ENCODE data around the gene UNC13D. TPM values are rescaled to one million over a fixed set of nuclear protein-coding genes. Genes with fewer than 3 reads are reported as not detected.

UNC13D gene
- total RNA-seq, 2 donors from 2014 or later = 20.5 to 31.0 TPM

DNA sequence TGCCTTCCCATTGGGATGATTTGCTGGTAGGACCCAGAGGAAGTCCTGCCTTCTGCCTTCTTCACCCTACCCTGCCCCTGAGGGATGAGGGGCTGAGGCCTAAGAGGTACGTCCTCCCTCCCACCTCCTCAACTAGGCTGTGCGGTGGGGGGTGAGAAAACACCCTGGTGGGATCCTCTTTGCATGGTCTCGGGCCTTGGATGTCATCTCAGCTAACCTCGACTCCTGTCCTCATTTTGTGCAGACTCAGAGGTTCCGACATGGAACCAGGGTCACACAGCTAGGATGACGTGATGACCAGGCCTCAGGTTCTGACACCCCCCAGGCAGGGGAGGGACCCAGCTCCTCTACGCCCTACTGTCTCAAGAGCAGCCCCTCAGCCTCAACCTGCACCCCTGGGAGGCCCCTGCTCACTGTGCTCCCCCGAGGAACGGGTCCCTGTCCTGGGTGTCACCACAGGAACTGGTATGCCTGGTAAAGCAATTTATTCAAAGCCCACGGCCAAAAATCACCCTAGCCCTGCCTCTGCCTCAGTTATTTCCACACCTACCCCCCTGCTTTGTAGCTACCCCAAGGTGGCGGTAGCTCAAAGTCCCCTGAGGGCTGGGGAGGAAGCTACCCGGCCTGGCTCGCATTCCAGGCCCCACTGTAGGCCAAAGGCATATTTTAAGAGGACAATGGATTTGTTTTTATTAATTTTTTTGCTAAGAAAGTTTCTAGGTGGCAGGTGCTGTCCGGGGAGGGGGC is 17.5 kb downstream of the UNC13D start:
- ATAC-seq (no peak), DNase-seq (no peak)
- intact Hi-C loops (cut with DNase I, micrococcal nuclease) = no loop called here

DNA sequence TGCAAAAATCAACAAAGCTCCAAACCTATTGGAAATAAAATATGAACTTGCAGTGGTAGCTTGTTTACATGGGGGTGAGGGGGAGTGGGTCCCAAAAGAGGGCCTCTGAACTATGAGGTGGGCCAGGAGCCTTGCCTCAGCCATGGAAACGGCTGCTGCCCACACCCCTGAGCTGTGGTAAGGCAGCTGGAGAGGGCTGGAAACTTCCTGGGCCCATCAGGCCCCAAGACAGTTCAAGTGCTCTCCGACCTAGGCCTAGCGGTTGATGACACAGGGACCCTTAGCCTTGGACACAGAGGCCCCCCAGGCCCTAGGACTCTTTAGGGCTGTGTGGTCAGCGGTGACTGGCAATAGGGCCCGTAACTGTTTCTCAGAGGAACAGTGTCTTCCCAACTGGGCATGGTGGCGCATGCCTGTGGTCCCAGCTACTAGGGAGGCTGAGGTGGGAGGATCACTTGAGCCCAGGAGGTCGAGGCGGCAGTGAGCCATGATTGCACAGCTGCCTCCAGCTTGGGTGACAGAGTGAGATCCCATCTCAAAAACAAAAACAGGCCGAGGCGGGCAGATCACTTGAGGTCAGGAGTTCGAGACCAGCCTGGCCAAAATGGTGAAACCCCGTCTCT is 18.3 kb downstream of the UNC13D start:
- ATAC-seq (no peak), DNase-seq (no peak)
- intact Hi-C loops (cut with DNase I, micrococcal nuclease) = no loop called here

DNA sequence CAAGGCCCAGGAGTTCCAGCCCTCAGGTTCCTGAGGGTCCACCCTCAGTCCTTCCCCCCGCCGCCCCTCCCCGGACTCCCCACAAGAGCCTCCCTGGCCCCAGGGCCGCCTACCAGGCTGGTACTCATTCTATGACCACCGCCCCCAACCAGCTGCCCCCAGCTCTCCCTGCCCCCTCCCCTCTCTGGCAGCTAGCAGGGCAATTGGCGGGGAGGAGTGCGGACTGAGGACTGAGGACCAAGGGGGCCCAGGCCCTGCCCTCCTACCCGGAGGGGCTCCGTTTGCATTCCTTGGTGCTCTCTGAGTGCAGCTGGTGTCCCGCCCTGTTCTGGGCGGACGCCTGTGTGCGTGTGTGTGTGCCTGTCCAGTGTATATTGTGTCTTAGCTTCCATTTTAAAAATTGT is 19.1 kb downstream of the UNC13D start:
- intact Hi-C loops (cut with DNase I, micrococcal nuclease) = no loop called here
- ATAC-seq (no peak), DNase-seq (no peak)

DNA sequence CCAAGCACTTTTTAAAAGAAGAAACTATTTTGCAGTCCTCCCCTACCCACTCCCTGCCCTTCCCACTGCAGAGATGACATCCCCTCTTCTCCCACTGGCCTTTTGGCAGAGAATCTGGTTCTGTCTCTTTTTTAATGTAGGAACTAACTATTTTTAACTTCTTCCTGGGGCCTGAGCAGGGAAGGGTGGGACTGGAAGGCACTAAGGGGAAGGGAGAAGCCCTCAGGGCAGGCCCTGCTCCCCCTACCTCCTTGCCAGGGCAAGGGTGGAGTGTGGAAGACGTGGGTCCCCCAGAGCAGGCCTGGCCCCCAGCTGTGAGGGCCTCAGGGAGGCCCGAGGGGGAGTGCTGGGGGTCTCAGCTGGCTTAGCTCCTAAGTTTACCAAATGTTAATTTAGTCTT is 19.5 kb downstream of the UNC13D start:
- intact Hi-C loops (cut with DNase I, micrococcal nuclease) = no loop called here

DNA sequence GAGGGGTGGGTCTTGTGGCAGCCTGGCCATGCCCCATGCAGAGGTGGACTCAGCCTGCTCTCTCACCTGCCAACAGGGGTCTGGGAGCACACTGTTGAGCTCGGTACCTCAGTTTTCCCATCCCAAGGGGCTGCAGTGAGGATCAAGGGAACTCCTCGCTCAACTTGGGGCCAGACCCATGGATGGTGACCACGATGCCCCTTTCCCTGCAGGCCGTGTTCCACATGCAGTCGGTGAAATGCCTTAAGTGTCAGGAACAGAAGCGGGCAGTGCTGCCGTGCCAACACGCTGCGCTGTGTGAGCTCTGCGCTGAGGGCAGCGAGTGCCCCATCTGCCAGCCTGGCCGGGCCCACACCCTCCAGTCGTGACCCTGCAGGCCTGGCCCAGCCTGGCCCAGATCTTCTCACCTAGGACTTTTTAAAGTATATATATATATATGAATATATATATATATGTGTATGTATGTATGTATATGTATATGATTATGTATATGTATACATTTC is 20.1 kb downstream of the UNC13D start:
- DNase-seq (no peak), ATAC-seq (no peak)
- intact Hi-C loops (cut with DNase I, micrococcal nuclease) = no loop called here

More for the DNA sequence above, 19.5 kb downstream of the UNC13D start:
- ATAC-seq (no peak), DNase-seq (no peak)

DNA sequence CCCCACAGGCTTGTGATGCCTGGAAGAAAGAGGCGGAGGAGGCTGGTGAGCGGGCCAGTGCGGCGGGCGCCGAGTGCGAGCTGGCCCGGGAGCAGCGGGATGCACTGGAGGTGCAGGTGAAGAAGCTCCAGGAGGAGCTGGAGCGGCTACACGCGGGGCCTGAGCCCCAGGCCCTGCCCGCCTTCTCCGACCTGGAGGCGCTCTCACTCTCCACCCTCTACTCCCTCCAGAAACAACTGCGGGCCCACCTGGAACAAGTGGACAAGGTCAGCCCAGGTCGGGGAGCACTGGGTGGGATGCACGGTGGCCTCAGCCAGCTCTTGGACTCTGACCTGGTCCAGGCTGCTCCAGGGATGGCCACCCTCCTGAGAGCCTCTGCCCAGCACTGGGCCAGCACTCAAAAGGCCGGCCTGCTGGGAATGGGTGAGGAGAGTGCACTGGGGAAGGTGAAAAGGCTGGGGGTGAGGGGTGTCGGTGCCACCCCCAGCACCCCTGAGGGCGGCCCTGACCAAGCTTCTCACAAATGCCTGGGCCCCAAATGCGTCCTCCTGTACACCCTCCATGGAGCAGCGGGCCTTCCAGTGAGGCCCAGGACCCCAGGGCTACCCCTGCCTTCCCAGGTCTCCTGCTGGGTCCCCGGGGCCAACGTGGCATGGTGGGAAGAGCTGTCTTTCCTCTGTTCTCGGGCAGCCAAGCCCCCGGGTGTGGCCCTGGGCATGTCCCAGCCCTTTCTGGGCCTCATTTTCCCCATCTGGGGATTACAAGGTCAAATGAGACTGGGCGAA is 20.8 kb downstream of the UNC13D start:
- intact Hi-C loops (cut with DNase I, micrococcal nuclease) = no loop called here

DNA sequence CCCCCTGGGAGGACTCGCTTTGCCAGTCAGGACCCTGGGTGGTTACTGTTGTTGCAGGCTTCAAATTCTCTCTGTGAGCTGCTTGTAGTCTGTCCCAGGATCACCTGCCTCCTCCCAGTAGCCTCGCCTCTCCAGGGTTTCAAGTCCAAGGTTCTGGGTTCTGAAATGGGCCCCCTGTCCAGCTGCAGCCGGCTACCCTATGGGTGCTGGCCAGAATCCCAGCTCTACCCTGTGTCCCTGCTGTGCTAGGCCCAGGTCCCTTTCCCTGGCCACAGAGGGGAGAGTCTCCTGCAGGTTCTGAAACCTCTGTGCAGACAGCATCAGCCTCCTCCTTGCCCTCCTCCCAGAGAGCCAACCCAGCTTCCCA is 21.4 kb downstream of the UNC13D start:
- peak; percentile 10 for ATAC-seq

More for the DNA sequence above, 20.8 kb downstream of the UNC13D start:
- DNase-seq (no peak), ATAC-seq (no peak)

DNA sequence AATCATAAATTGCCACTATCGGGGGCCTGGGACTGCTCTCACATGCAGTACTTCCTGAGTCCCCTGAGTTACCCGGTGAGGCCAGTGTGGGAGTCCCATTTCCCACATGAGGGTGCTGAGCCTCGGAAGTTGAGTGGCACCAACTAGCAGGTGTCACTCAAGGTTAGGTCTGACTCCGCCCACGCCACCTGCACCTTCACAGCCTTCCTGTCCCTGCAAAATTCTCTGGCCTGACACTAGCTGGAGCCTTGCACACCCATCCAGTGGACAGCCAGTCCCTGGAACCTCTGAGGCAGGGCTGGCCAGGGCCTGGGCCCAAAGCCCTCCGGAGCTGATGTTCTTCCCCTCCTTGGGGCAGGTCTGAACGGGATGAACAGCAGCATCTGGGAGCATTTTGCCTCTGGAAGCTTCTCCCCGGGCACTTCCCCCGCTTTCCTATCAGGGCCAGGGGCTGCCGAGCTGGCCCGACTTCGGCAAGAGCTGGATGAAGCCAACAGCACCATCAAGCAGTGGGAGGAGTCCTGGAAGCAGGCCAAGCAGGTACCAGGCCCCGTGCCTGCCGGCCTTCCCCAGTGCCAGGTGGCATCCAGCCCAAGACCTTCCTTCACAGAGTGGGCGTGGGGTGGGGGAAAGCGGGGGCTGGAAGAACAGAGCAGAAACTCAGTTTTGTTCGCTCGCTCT is 21.9 kb downstream of the UNC13D start:
- DNase-seq = peak; percentile 49 to 73
- ATAC-seq = peak; percentile 55
- intact Hi-C loops (cut with DNase I, micrococcal nuclease) = no loop called here

More for the DNA sequence above, 21.4 kb downstream of the UNC13D start:
- no peak for DNase-seq
- intact Hi-C loops (cut with DNase I, micrococcal nuclease) = no loop called here

DNA sequence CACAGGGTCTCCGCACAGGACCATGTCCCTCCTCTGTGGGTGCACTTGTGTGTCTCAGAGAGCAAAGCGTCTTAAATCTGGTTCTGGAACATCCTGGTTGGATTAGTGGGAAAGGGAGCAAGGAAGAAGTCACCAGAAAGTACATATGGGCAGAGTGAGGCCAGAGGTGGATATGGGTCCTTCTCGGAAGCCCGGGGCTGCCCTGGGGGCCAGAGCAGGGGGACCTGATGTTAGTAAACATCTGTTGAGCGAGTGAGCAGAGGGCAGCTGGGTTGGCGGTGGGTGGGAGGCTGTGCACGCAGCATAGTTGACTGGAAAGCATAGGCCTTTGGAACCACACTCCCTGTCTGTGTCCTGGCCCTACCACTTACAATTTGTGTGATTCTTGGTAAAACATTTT is 22.7 kb downstream of the UNC13D start:
- ATAC-seq (no peak), DNase-seq (no peak)
- intact Hi-C loops (cut with DNase I, micrococcal nuclease) = no loop called here

DNA sequence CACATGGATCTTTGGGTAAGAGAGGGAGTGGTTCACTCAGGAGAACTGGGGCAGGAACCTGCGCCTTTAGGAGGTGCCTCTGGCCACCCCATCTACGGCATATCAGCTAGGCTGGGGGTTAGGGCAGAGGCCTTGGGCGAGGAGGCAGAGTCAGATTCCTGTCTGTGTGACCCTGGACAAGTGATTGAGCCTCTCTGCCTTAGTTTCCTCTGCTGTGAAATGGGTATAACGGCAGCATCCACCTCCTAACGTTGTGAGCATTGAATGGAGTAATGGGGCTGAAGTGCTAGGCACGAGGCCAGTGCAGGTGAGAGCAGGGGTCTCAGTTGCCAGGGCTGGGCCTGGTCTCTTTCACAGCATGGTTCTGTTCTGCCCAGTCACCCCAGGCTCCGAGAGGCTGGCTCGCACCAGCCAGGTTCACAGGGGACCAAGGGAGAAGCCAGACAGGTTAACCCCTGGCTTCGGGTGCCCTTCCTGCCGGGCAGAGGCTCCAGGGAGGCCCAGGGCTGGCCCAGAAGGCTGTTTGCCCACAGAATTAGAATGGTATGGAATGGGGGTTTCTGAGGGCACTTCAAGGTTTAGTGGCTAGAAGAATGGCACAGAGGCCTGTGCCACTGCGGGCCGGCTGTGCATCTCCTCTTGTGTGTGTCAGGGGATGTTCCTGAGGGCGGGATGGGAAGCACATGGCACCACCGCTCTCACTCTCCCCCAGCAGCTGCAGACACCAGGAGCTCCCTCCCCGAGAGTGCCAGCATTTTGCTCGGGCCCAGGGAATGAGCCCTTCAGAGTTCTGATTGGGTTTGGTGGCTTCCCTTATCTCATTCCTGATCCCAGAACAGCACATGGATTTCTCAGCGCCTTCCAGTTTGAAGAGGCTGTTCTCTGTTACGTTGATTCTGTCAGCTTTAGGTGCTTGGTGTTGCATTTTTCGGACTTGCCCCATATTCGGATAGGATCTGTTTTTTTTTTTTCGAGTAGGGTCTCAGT is 23.8 kb downstream of the UNC13D start:
- intact Hi-C loops (cut with DNase I, micrococcal nuclease) = no loop called here
- ATAC-seq (no peak), DNase-seq (no peak)

DNA sequence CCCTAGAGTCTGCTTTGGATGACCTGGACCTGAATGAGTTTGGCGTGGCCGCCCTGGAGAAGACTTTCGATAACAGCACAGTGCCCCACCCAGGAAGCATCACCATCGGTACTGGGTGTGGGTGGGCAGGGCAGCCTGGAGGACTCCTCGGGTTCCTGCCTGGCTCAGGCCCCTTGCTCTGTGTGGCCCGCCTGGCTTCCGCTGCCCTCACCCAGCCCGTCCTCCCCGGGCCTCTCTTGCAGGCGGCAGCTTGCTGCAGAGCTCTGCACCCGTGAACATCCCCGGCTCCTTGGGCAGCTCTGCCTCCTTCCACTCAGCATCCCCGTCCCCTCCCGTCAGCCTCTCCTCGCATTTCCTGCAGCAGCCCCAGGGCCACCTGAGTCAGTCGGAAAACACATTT is 24.5 kb downstream of the UNC13D start:
- intact Hi-C loops (cut with DNase I, micrococcal nuclease) = no loop called here
- no peak for DNase-seq
- peak; percentile 18 for ATAC-seq

DNA sequence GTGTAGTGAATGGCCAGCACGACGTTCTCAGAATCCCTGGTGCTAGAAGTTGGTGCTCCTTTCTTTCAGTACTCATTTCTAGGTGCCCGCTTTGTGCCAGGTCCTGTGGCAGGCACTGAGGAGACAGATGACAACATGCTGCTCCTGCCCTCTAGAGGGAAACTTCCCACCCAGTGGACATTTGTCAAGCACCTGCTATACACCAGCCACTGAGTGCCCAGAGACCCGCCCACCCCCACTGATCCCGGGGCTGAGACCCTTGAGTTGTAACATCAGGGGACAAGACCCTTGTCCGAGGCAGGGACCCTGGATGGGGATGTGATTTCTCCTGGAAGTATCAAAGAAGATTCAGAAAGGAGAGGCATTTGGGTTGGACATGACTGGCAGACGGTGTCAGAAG is 25.1 kb downstream of the UNC13D start:
- intact Hi-C loops (cut with DNase I, micrococcal nuclease) = no loop called here
- DNase-seq = no peak
- ATAC-seq = no peak

DNA sequence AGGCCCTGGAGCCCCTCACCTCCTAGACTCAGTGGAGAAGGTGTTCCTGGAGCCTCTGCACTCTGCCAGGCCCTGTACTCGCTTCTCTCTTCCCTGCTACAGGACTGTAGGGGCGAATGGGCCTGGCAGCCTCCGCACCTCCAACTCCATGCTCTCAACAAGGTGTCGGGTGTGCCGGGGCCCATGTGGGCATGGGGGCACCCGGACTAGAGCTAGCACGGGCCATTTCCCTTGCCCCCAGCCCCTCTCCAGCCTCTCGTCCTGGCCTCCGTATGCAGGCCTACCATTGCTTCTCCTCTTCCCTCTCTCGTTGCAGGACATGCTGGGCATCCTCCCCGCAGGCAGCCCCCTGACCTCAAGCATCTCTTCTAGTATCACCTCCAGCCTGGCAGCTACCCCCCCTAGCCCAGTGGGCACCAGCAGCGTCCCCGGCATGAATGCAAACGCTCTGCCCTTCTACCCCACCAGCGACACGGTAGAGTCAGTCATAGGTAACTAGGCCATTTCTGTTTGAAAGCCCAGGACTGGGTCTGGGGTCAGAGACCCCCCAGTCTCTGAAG is 25.8 kb downstream of the UNC13D start:
- no peak for ATAC-seq
- no peak for DNase-seq
- intact Hi-C loops (cut with DNase I, micrococcal nuclease) = no loop called here

DNA sequence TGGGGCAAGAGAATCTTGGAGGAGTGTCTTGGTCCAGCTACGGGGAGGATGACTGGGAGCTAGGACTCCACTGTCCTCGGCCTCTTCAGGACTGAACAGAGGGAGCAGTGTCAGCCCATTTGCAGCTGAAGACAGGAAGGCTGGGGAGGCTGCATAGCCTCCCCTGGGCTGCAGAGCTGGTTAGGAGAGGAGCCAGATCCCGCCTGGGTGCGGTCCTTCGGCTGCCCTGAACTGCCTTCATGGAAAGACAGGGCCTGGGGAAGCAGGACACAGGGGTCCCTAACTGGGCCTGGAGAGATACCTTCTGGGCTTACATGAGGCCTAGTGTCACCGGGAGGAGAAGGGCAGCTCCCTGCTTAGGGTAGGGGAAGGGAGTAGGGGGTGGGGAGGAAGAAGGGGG is 26.6 kb downstream of the UNC13D start:
- intact Hi-C loops (cut with DNase I, micrococcal nuclease) = no loop called here
- no peak for ATAC-seq
- no peak for DNase-seq

DNA sequence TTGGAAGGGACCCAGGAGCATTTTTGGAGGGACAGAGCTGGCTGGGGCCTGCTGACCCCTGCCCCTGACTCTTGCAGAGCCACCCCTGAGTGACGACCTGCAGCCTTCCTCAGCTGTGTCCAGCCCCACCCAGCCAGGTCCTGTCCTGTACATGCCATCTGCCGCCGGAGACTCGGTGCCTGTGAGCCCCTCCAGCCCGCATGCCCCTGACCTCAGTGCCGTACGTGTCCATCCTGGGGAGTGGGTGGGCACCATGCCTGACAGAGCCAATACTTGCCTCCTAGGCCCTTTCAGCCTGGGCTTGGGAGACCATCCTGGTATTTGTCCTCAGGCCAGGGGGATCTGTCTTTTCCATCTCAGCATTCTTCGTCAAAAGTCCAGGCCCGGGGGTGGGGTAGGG is 27.5 kb downstream of the UNC13D start:
- DNase-seq (no peak), ATAC-seq (no peak)
- intact Hi-C loops (cut with DNase I, micrococcal nuclease) = no loop called here

DNA sequence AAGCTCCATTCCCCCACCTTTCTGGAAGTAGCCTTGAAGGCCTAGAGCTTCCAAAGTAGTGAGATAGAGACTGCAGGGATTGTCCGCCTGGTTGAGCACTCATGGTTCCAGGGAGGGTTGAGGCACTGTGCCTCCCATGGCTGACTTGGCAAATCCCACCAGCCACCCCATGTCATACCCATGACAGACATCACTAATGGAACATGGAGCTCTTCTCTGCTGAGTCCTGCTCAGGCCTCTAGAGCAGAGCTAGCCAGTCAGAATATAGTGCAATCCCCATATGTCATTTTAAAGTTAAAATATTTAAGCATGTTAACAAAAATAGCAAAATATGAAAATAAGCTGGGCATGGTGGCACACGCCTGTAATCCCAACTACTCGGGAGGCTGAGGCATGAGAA is 28.8 kb downstream of the UNC13D start:
- no peak for DNase-seq

DNA sequence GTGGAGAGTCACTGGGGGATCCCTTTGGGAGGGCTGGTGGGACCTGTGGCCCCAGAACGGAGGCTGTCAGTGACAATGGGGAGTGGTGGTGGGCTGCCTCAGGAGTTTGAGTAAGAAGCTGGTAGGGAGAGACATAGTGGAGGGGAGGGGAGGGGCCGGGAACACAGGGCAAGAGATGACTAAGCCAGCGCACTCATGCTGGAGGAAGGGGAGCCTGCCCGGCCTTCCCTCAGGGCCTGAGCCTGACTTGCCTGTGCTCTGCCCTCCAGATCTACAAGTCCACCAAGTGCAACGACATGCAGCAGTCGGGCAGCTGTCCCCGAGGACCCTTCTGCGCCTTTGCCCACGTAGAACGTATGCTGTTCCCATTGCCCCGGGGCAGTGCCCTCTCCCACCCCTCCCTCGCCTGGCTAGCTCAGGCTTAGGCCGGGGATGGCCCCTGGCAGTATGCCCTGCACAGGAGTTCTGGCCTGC is 29.3 kb downstream of the UNC13D start:
- intact Hi-C loops (cut with DNase I, micrococcal nuclease) = no loop called here
- no peak for ATAC-seq

More for the DNA sequence above, 28.8 kb downstream of the UNC13D start:
- ATAC-seq = no peak
- intact Hi-C loops (cut with DNase I, micrococcal nuclease) = no loop called here

DNA sequence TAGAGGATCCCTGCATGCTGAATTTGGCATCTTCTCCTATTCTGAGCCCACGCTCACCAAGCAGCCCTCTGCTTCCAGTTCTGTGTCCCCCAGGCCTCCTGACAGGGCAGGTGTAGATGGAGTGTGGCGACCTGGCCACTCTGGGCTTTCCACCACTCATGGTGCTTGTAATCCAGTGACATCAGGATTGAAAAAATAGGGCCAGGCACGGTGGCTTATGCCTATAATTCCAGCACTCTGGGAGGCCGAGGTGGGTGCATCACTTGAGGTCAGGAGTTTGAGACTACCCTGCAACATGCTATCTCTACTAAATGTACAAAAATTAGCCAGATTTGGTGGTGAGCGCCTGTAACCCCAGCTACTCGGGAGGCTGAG is 30.2 kb downstream of the UNC13D start:
- intact Hi-C loops (cut with DNase I, micrococcal nuclease) = no loop called here
- DNase-seq = no peak
- ATAC-seq = no peak

More for the DNA sequence above, 29.3 kb downstream of the UNC13D start:
- DNase-seq = no peak
